HG03025 (cell line): ENCODE data around the gene ZBTB45.
A peak's percentile ranks its signal among the peaks of the same experiment; 100 is the strongest.

Experiments
- ATAC-seq: cut with Tn5 transposase; IDR thresholded peaks from one replicate; pipeline ENCODE4 v1.9.1; 2021; ENCODE audit warnings: mild to moderate bottlenecking, moderate library complexity; ENCODE audit not compliant: unreplicated experiment, low FRiP score

Gene ZBTB45

GRCh38 chr19:58555369-58555885 is 35.8 kb upstream of the ZBTB45 start:
- ATAC-seq: peak; percentile 0

GRCh38 chr19:58554494-58555368 is 35.1 kb upstream of the ZBTB45 start, which contains the start of gene CHMP2A:
Gene CHMP2A (minus strand): TSS chr19:58555105. CDS start chr19:58554212, 893 bp downstream.
- peak; percentile 36 for ATAC-seq

- ATAC-seq: no peak
Observed at GRCh38 chr19:58553799-58554493, 34.3 kb upstream of the ZBTB45 start.

DNA sequence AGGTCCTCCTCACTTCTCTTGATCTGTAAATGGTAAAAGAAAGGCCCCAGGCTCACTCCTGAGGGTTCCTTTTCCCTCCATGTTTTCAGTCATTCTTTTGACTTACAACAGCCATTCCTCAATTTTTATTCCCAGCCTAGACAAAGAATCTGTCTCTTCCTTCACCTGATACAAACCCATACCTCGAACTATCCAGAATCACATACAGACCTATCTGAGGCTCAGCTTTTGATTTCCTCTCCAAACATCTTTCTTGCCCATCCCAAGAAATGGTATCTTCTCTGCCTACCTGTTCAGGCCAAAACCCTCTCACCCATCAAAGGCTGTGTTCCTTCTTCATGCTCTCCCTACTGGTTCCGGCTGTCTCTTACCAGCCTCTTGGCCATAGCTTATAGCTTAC is 33.0 kb upstream of the ZBTB45 start:
- ATAC-seq: no peak

- no peak for ATAC-seq
Observed at GRCh38 chr19:58551577-58552471, 32.2 kb upstream of the ZBTB45 start.

GRCh38 chr19:58551123-58551497 is 31.5 kb upstream of the ZBTB45 start:
- ATAC-seq: no peak

GRCh38 chr19:58550362-58551122 is 30.9 kb upstream of the ZBTB45 start:
- no peak for ATAC-seq

DNA sequence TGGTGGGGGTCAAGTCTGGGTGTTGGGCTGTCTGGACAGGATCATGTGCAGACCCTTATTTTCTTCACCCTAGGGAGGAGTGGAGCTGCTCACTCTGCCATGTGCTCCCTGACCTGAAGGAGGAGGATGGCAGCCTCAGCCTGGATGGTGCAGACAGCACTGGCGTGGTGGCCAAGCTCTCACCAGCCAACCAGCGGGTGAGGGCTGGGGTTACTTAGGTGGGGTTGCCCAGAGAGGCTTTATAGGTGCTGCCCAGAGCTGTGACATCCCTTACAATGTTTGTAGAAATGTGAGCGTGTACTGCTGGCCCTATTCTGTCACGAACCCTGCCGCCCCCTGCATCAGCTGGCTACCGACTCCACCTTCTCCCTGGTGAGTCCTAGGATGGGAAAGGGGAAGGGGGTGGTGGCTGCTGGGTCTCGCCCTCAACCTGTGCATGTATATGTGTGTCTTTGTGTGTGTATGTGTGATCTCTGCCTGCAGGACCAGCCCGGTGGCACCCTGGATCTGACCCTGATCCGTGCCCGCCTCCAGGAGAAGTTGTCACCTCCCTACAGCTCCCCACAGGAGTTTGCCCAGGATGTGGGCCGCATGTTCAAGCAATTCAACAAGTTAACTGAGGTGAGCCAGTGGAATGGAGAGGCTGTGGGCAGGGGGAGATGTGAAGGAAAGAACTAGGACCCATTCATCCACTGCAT is 30.2 kb upstream of the ZBTB45 start:
- ATAC-seq: no peak

GRCh38 chr19:58548859-58549663 is 29.5 kb upstream of the ZBTB45 start:
- no peak for ATAC-seq

DNA sequence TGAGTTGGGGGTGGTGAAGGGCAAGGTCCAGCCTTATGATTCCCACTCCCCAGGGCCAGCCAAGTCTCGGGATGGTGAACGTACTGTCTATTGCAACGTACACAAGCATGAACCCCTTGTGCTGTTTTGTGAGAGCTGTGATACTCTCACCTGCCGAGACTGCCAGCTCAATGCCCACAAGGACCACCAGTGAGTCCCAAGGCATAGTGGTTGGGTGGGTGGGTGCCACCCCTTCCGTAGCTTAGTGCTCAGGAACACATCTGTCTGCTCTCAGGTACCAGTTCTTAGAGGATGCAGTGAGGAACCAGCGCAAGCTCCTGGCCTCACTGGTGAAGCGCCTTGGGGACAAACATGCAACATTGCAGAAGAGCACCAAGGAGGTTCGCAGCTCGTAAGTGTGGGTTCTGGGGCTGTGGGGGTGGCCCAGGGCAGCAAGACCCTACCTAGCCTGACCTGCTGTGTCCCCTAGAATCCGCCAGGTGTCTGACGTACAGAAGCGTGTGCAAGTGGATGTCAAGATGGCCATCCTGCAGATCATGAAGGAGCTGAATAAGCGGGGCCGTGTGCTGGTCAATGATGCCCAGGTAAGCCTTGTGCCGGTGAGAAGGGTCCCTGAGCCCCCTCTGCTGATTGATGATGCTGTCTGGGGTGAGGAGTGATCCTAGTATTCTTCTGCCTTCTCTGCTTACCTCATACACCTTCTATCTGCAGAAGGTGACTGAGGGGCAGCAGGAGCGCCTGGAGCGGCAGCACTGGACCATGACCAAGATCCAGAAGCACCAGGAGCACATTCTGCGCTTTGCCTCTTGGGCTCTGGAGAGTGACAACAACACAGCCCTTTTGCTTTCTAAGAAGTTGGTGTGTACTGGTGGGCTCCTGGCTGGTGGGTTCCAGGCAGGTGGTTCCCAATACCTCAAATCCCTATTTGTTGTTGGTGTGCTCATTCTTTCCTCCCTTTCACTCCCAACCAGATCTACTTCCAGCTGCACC is 28.0 kb upstream of the ZBTB45 start:
- no peak for ATAC-seq

- no peak for ATAC-seq
Observed at GRCh38 chr19:58546019-58546530, 26.5 kb upstream of the ZBTB45 start.

GRCh38 chr19:58545286-58546018 is 25.8 kb upstream of the ZBTB45 start:
- no peak for ATAC-seq

DNA sequence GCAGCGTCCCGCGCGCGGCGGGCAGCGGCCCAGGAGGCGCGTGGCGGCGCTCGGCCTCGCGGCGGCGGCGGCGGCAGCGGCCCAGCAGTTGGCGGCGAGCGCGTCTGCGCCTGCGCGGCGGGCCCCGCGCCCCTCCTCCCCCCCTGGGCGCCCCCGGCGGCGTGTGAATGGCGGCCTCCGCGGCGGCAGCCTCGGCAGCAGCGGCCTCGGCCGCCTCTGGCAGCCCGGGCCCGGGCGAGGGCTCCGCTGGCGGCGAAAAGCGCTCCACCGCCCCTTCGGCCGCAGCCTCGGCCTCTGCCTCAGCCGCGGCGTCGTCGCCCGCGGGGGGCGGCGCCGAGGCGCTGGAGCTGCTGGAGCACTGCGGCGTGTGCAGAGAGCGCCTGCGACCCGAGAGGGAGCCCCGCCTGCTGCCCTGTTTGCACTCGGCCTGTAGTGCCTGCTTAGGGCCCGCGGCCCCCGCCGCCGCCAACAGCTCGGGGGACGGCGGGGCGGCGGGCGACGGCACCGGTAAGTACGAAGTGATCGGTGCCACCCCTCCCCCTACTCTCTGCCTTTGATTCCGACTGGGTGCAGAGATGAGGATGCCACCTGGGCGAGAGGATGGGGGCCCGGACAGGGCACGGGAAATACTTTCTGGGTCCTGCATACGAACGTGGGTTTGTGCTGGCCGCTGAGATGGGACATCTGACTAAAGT is 25.1 kb upstream of the ZBTB45 start:
- ATAC-seq: peak; percentile 51

- peak; percentile 78 for ATAC-seq
Observed at GRCh38 chr19:58543826-58544590, 24.4 kb upstream of the ZBTB45 start, which contains the start of gene TRIM28. Gene TRIM28 (plus strand): TSS chr19:58544064. CDS start chr19:58544758, 694 bp downstream.
